Fibroblast of lung (primary cell): ENCODE data around the gene CORO2A. TPM values are rescaled to one million over a fixed set of nuclear protein-coding genes. Genes with fewer than 3 reads are reported as not detected.

Experiments used
- DNase-seq, 2 donors: peaks; one replicate each; pipeline versions ENCODE4 v3.0.0 to v3.0.0-alpha.2; 2010; ENCODE audit warnings: low read depth in 2 of 2
- H2AFZ ChIP-seq: 2 replicates; pipeline ENCODE4 v1.5.1; 2012; ENCODE audit warnings: low read length, control low read depth, inconsistent platforms
- H3K27ac ChIP-seq: 2 replicates; pipeline ENCODE4 v1.5.1; 2011; ENCODE audit warnings: low read length, control low read depth; ENCODE audit not compliant: insufficient read depth
- H3K27me3 ChIP-seq: 2 replicates; pipeline ENCODE4 v1.5.1; 2011; ENCODE audit warnings: mild to moderate bottlenecking, low read length; ENCODE audit not compliant: control insufficient read depth, insufficient read depth
- H3K36me3 ChIP-seq: 2 replicates; pipeline ENCODE4 v1.5.1; 2011; ENCODE audit warnings: low read length; ENCODE audit not compliant: control insufficient read depth, insufficient read depth
- H3K4me1 ChIP-seq: 2 replicates; pipeline ENCODE4 v1.5.1; 2011; ENCODE audit warnings: low read length; ENCODE audit not compliant: control insufficient read depth, insufficient read depth; ENCODE audit errors: extremely low read depth
- H3K4me2 ChIP-seq: 2 replicates; pipeline ENCODE4 v1.5.1; 2011; ENCODE audit warnings: low read length, control low read depth; ENCODE audit not compliant: insufficient read depth; ENCODE audit errors: extremely low read depth
- H3K4me3 ChIP-seq, 4 experiments: fragments of 200-600 bp in 1 of 4; sonication (generic) in 1 of 4; replicated peaks in 1 of 4; 2 replicates each; pipeline ENCODE4 v1.5.1; 2011 to 2016; ENCODE audit warnings: low read length in 4 of 4, low read depth in 3 of 4, mild to moderate bottlenecking in 3 of 4, control low read depth in 2 of 4, inconsistent platforms in 1 of 4, mixed read lengths in 1 of 4; ENCODE audit not compliant: insufficient read depth in 1 of 4; ENCODE audit errors: control extremely low read depth in 1 of 4
- H3K79me2 ChIP-seq: 2 replicates; pipeline ENCODE4 v1.5.1; 2012; ENCODE audit warnings: mild to moderate bottlenecking, low read length, inconsistent platforms; ENCODE audit not compliant: control insufficient read depth, insufficient read depth
- H3K9ac ChIP-seq: 2 replicates; pipeline ENCODE4 v1.5.1; 2011; ENCODE audit warnings: mild to moderate bottlenecking, low read length, control low read depth; ENCODE audit not compliant: insufficient read depth
- H3K9me3 ChIP-seq: 2 replicates; pipeline ENCODE4 v1.5.1; 2012; ENCODE audit warnings: low read depth, low read length; ENCODE audit not compliant: control insufficient read depth, insufficient read depth
- H4K20me1 ChIP-seq: 2 replicates; pipeline ENCODE4 v1.5.1; 2011; ENCODE audit warnings: low read length; ENCODE audit not compliant: control insufficient read depth, insufficient read depth; ENCODE audit errors: extremely low read depth
- EZH2 ChIP-seq: IDR thresholded peaks from 2 replicates; pipeline ENCODE4 v1.5.1; 2012; ENCODE audit warnings: low read length, control low read depth, mild to moderate bottlenecking; ENCODE audit errors: missing control alignments
- polyA plus RNA-seq, 2 donors: library from polyadenylated mRNA; depleted of rRNA in 1 of 2; stranded (reverse) in 1 of 2; unstranded in 1 of 2; fragments of >200 nt; gene quantifications; 2 replicates each; pipeline ENCODE4 v1.2.1, GENCODE V29; 2011 to 2012; ENCODE audit warnings: missing spikeins in 1 of 2
- total RNA-seq: library from RNA; depleted of rRNA; stranded (reverse); fragments of >200 nt; gene quantifications from 2 replicates; pipeline ENCODE4 v1.2.1, GENCODE V29; 2014
- TF ChIP-seq, protein P1 (sequence below), 2 donors: IDR thresholded peaks in 1 of 2; conservative IDR thresholded peaks in 1 of 2; 1 replicate in 1 of 2; 2 replicates in 1 of 2; pipeline ENCODE4 v1.5.1; 2011 to 2012; ENCODE audit warnings: low read length in 2 of 2, control low read depth in 1 of 2, inconsistent platforms in 1 of 2, low read depth in 1 of 2, mild to moderate bottlenecking in 1 of 2

CORO2A gene
- total and polyA plus RNA-seq, 2 donors (not counting 1 experiment from before 2014, with no cell fraction given) = 0.11 to 0.50 TPM

- Histone ChIP-seq H3K36me3 (no peaks in the 10 kb centered on the region), H3K4me3 (no peak overlapping the region), H3K27ac (no peak overlapping the region), H3K9ac (no peak overlapping the region), H3K9me3 (no peaks in the 10 kb centered on the region), H3K27me3 (peaks cover 19% of the 10 kb centered on the region), H4K20me1 (no peaks in the 10 kb centered on the region), H2AFZ (no peak overlapping the region), H3K4me2 (no peak overlapping the region), H3K79me2 (no peaks in the 10 kb centered on the region), H3K4me1 (no peaks in the 10 kb centered on the region)
- no peak for DNase-seq
- TF ChIP-seq EZH2 = no peak
- TF ChIP-seq, protein P1, sequence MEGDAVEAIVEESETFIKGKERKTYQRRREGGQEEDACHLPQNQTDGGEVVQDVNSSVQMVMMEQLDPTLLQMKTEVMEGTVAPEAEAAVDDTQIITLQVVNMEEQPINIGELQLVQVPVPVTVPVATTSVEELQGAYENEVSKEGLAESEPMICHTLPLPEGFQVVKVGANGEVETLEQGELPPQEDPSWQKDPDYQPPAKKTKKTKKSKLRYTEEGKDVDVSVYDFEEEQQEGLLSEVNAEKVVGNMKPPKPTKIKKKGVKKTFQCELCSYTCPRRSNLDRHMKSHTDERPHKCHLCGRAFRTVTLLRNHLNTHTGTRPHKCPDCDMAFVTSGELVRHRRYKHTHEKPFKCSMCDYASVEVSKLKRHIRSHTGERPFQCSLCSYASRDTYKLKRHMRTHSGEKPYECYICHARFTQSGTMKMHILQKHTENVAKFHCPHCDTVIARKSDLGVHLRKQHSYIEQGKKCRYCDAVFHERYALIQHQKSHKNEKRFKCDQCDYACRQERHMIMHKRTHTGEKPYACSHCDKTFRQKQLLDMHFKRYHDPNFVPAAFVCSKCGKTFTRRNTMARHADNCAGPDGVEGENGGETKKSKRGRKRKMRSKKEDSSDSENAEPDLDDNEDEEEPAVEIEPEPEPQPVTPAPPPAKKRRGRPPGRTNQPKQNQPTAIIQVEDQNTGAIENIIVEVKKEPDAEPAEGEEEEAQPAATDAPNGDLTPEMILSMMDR (conservative IDR thresholded peaks at IDR 0.05 in 1 of 2, IDR thresholded peaks at IDR 0.05 in 1 of 2; ENCODE audit: low read depth in 1 of 2, low read length in 2 of 2) = no peak
Observed at GRCh38 chr9:98136489-98136888, 55.9 kb downstream of the CORO2A start.

DNA sequence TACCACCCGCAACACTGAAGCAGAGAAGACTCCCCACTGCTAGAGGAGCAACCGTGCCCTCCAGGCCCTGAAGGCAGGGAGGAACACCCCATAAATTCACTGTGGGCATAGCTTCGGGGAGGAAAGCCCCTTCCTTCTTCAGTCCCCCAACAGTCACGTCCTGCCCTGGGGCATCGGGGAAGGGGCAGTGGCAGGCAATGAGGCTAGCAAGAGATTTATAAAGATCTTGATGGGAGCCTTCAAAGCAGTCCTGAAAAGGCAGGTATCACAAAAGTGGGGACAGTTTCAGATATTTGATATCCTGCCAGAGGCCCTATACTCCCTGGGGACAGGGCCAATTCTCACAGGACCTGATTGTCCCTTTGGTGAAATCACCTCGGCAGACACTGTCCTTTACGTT lies 56.5 kb downstream of the CORO2A start:
- no peak overlapping the region for H2AFZ ChIP-seq
- H3K4me1 ChIP-seq = no peaks in the 10 kb centered on the region
- H3K36me3 ChIP-seq = no peaks in the 10 kb centered on the region
- H3K4me2 ChIP-seq = no peak overlapping the region
- TF ChIP-seq EZH2 = no peak
- TF ChIP-seq, protein P1 (conservative IDR thresholded peaks at IDR 0.05 in 1 of 2, IDR thresholded peaks at IDR 0.05 in 1 of 2; ENCODE audit: low read depth in 1 of 2, low read length in 2 of 2) = no peak
- DNase-seq = no peak
- peaks cover 19% of the 10 kb centered on the region for H3K27me3 ChIP-seq
- no peaks in the 10 kb centered on the region for H4K20me1 ChIP-seq
- no peak overlapping the region for H3K4me3 ChIP-seq
- H3K27ac ChIP-seq = no peak overlapping the region
- no peak overlapping the region for H3K9ac ChIP-seq
- H3K79me2 ChIP-seq = no peaks in the 10 kb centered on the region
- H3K9me3 ChIP-seq = no peaks in the 10 kb centered on the region

DNA sequence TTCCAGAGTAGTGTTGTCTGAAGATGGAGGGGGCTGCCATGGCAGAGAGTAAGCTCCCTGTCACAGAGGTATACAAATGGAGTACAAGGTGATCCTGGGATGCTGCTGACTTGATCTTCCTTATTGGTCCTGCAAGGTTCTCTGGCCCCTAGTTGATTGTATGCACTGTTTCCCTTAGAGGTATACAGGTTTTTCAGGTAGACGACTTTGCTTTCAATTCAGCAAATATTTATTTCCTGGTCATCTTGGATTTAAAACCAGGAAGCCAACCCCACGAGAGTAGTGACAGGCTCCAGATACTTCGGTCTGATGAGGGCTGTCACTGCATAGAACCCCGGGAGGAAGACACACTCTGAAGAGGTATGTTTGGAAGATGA lies 56.9 kb downstream of the CORO2A start:
- Histone ChIP-seq H3K27me3 (peaks cover 19% of the 10 kb centered on the region), H3K4me2 (no peak overlapping the region), H3K9ac (no peak overlapping the region), H3K27ac (no peak overlapping the region), H2AFZ (no peak overlapping the region), H3K9me3 (no peaks in the 10 kb centered on the region), H3K4me1 (no peaks in the 10 kb centered on the region), H3K79me2 (no peaks in the 10 kb centered on the region), H3K4me3 (no peak overlapping the region), H3K36me3 (no peaks in the 10 kb centered on the region), H4K20me1 (no peaks in the 10 kb centered on the region)
- no peak for TF ChIP-seq EZH2
- TF ChIP-seq, protein P1 (conservative IDR thresholded peaks at IDR 0.05 in 1 of 2, IDR thresholded peaks at IDR 0.05 in 1 of 2; ENCODE audit: low read depth in 1 of 2, low read length in 2 of 2) = no peak
- no peak for DNase-seq
